ENCODE data around the gene MPPED2.

The MPPED2 gene

GRCh38 chr11:30540781-30541180, 45.4 kb downstream of the MPPED2 start:
- Histone ChIP-seq H4K20me1 (peaks cover 16% of the 10 kb centered on the region; the same call in 1 of the 2 replicates), H3K27ac (no peak overlapping the region), H3K9me3 (no peaks in the 10 kb centered on the region), H3K4me1 (no peaks in the 10 kb centered on the region), H3K4me2 (no peak overlapping the region), H3K27me3 (no peaks in the 10 kb centered on the region), H3K36me3 (no peaks in the 10 kb centered on the region), H3K9ac (no peak overlapping the region), H3K4me3 (no peak overlapping the region)
- no peak for TF ChIP-seq Cebpa-rat (IDR thresholded peaks at IDR 0.05)

GRCh38 chr11:30538251-30538650, 47.9 kb downstream of the MPPED2 start:
- no peaks in the 10 kb centered on the region for H3K4me1 ChIP-seq

GRCh38 chr11:30535818-30536217, 50.3 kb downstream of the MPPED2 start:
- H3K36me3 ChIP-seq: peaks cover 5% of the 10 kb centered on the region; the same call in 1 of the 2 replicates
- H3K4me3 ChIP-seq: no peak overlapping the region
- no peak overlapping the region for H3K27ac ChIP-seq
- no peak overlapping the region for H3K9ac ChIP-seq
- no peaks in the 10 kb centered on the region for H3K9me3 ChIP-seq
- H4K20me1 ChIP-seq: peaks cover 20% of the 10 kb centered on the region; the same call in 1 of the 2 replicates
- TF ChIP-seq Cebpa-rat (IDR thresholded peaks at IDR 0.05): no peak
- no peaks in the 10 kb centered on the region for H3K4me1 ChIP-seq
- H3K4me2 ChIP-seq: no peak overlapping the region
- no peaks in the 10 kb centered on the region for H3K27me3 ChIP-seq

More at GRCh38 chr11:30538251-30538650, 47.9 kb downstream of the MPPED2 start:
- Histone ChIP-seq H4K20me1 (peaks cover 20% of the 10 kb centered on the region; the same call in 1 of the 2 replicates), H3K36me3 (0 out of 2 replicates have a peak, but pooled peaks cover under 1% of the 10 kb centered on the region), H3K4me3 (no peak overlapping the region), H3K9me3 (no peaks in the 10 kb centered on the region), H3K27me3 (no peaks in the 10 kb centered on the region), H3K27ac (no peak overlapping the region), H3K9ac (no peak overlapping the region), H3K4me2 (no peak overlapping the region)
- no peak for TF ChIP-seq Cebpa-rat (IDR thresholded peaks at IDR 0.05)

- TF ChIP-seq Cebpa-rat (IDR thresholded peaks at IDR 0.05): no peak
- Histone ChIP-seq H3K4me2 (no peak overlapping the region), H3K27me3 (no peaks in the 10 kb centered on the region)
These were observed 52.7 kb downstream of the MPPED2 start for GRCh38 chr11:30533445-30533947.

GRCh38 chr11:30527566-30527965, 58.6 kb downstream of the MPPED2 start:
- peaks cover 7% of the 10 kb centered on the region; the same call in 1 of the 2 replicates for H4K20me1 ChIP-seq
- H3K4me3 ChIP-seq: no peak overlapping the region
- H3K9me3 ChIP-seq: no peaks in the 10 kb centered on the region
- no peak overlapping the region for H3K4me2 ChIP-seq
- no peak overlapping the region for H3K9ac ChIP-seq
- no peaks in the 10 kb centered on the region for H3K4me1 ChIP-seq
- TF ChIP-seq Cebpa-rat (IDR thresholded peaks at IDR 0.05): no peak
- H3K27ac ChIP-seq: no peak overlapping the region
- 0 out of 2 replicates have a peak, but pooled peaks cover 4% of the 10 kb centered on the region for H3K36me3 ChIP-seq
- H3K27me3 ChIP-seq: no peaks in the 10 kb centered on the region

More at GRCh38 chr11:30533445-30533947, 52.7 kb downstream of the MPPED2 start:
- Histone ChIP-seq H3K27ac (no peak overlapping the region), H3K4me3 (no peak overlapping the region), H3K9me3 (no peaks in the 10 kb centered on the region), H3K4me1 (no peaks in the 10 kb centered on the region), H4K20me1 (peaks cover 20% of the 10 kb centered on the region; the same call in 1 of the 2 replicates), H3K36me3 (peaks cover 5% of the 10 kb centered on the region; the same call in 1 of the 2 replicates), H3K9ac (no peak overlapping the region)

GRCh38 chr11:30526558-30526957, 59.6 kb downstream of the MPPED2 start:
- Histone ChIP-seq H3K9ac (no peak overlapping the region), H3K9me3 (no peaks in the 10 kb centered on the region), H4K20me1 (peaks cover 8% of the 10 kb centered on the region; the same call in 1 of the 2 replicates), H3K4me3 (no peak overlapping the region), H3K27me3 (no peaks in the 10 kb centered on the region), H3K36me3 (0 out of 2 replicates have a peak, but pooled peaks cover 4% of the 10 kb centered on the region), H3K27ac (no peak overlapping the region), H3K4me1 (no peaks in the 10 kb centered on the region), H3K4me2 (no peak overlapping the region)
- TF ChIP-seq Cebpa-rat (IDR thresholded peaks at IDR 0.05): no peak

- Histone ChIP-seq H3K4me2 (no peak overlapping the region), H3K27ac (no peak overlapping the region), H3K27me3 (no peaks in the 10 kb centered on the region)
These were observed 63.5 kb downstream of the MPPED2 start for GRCh38 chr11:30522536-30523243.

GRCh38 chr11:30521297-30522071, 64.7 kb downstream of the MPPED2 start:
- no peak overlapping the region for H3K9ac ChIP-seq
- H3K27me3 ChIP-seq: no peaks in the 10 kb centered on the region
- no peaks in the 10 kb centered on the region for H3K4me1 ChIP-seq
- no peak overlapping the region for H3K27ac ChIP-seq
- no peaks in the 10 kb centered on the region for H3K9me3 ChIP-seq
- TF ChIP-seq Cebpa-rat (IDR thresholded peaks at IDR 0.05): no peak
- H3K36me3 ChIP-seq: no peaks in the 10 kb centered on the region
- H3K4me3 ChIP-seq: no peak overlapping the region
- H3K4me2 ChIP-seq: no peak overlapping the region
- peaks cover 24% of the 10 kb centered on the region; the same call in 1 of the 2 replicates for H4K20me1 ChIP-seq

More at GRCh38 chr11:30522536-30523243, 63.5 kb downstream of the MPPED2 start:
- Histone ChIP-seq H3K4me3 (no peak overlapping the region), H3K36me3 (0 out of 2 replicates have a peak, but pooled peaks cover 4% of the 10 kb centered on the region), H3K9me3 (no peaks in the 10 kb centered on the region), H4K20me1 (peaks cover 13% of the 10 kb centered on the region; the same call in 1 of the 2 replicates), H3K9ac (no peak overlapping the region), H3K4me1 (no peaks in the 10 kb centered on the region)
- TF ChIP-seq Cebpa-rat (IDR thresholded peaks at IDR 0.05): no peak

GRCh38 chr11:30513087-30513486, 73.1 kb downstream of the MPPED2 start:
- peaks cover 10% of the 10 kb centered on the region; the same call in 1 of the 2 replicates for H3K9me3 ChIP-seq

More at GRCh38 chr11:30513087-30513486, 73.1 kb downstream of the MPPED2 start:
- Histone ChIP-seq H3K9ac (no peak overlapping the region), H4K20me1 (peaks cover 14% of the 10 kb centered on the region; the same call in 1 of the 2 replicates), H3K27me3 (no peaks in the 10 kb centered on the region), H3K27ac (no peak overlapping the region), H3K4me1 (peaks cover 18% of the 10 kb centered on the region), H3K4me3 (no peak overlapping the region), H3K4me2 (no peak overlapping the region), H3K36me3 (no peaks in the 10 kb centered on the region)
- no peak for TF ChIP-seq Cebpa-rat (IDR thresholded peaks at IDR 0.05)
